Measurements from ENCODE around the gene EML4. TPM values are rescaled to one million over a fixed set of nuclear protein-coding genes. Genes with fewer than 3 reads are reported as not detected.
"Not testable (repeated sequence)": the region's sequence is repeated elsewhere in the genome, so short reads cannot be mapped to it uniquely, and the experiment has no call there.

EML4 gene
- total and polyA plus RNA-seq, 4 donors = 22.6 to 85.8 (median 54.4) TPM

GRCh38 chr2:42372474-42373200, 203.5 kb downstream of the EML4 start:
- DNase-seq = no peak
- TF ChIP-seq CTCF (IDR thresholded peaks at IDR 0.05; ENCODE audit: control extremely low read depth, extremely low read depth) = no peak

GRCh38 chr2:42376758-42377157, 207.6 kb downstream of the EML4 start:
- H3K4me3 ChIP-seq = no peak overlapping the region
- no peak for TF ChIP-seq CTCF (IDR thresholded peaks at IDR 0.05; ENCODE audit: control extremely low read depth, extremely low read depth)
- no peak overlapping the region for H3K27ac ChIP-seq (ENCODE audit: low read depth in 1 of 2, low read length in 1 of 2)
- H3K36me3 ChIP-seq (ENCODE audit: control insufficient read depth in 4 of 4, insufficient read depth in 4 of 4, low read length in 4 of 4) = no peaks in the 10 kb centered on the region
- H3K9me3 ChIP-seq (ENCODE audit: control insufficient read depth in 4 of 4, insufficient read depth in 3 of 4, low read length in 3 of 4) = no peaks in the 10 kb centered on the region
- DNase-seq (no peak), ATAC-seq (ENCODE audit: insufficient read depth, low FRiP score) (no peak)
- H3K4me1 ChIP-seq (ENCODE audit: control insufficient read depth in 5 of 5, insufficient read depth in 5 of 5, low read length in 5 of 5) = no peaks in the 10 kb centered on the region
- WGBS, 2 donors = 81 to 87% methylated on average over 7 of the region's 7 CpGs
- H3K27me3 ChIP-seq (ENCODE audit: control insufficient read depth in 3 of 3, insufficient read depth in 3 of 3, low read length in 2 of 3) = no peaks in the 10 kb centered on the region
- no peak overlapping the region for H3K9ac ChIP-seq (ENCODE audit: insufficient read depth in 1 of 2, low read length in 2 of 2)

More at GRCh38 chr2:42372474-42373200, 203.5 kb downstream of the EML4 start:
- no peaks in the 10 kb centered on the region for H3K27me3 ChIP-seq (ENCODE audit: control insufficient read depth in 3 of 3, insufficient read depth in 3 of 3, low read length in 2 of 3)
- no peaks in the 10 kb centered on the region for H3K36me3 ChIP-seq (ENCODE audit: control insufficient read depth in 4 of 4, insufficient read depth in 4 of 4, low read length in 4 of 4)
- 74 to 76% methylated on average over 3 of the region's 3 CpGs for WGBS, 2 donors
- no peak for ATAC-seq (ENCODE audit: insufficient read depth, low FRiP score)
- no peak overlapping the region for H3K27ac ChIP-seq (ENCODE audit: low read depth in 1 of 2, low read length in 1 of 2)
- H3K4me1 ChIP-seq (ENCODE audit: control insufficient read depth in 5 of 5, insufficient read depth in 5 of 5, low read length in 5 of 5) = peaks cover 0 to 5% (median 0%) of the 10 kb centered on the region in 5 donors
- no peaks in the 10 kb centered on the region for H3K9me3 ChIP-seq (ENCODE audit: control insufficient read depth in 4 of 4, insufficient read depth in 3 of 4, low read length in 3 of 4)
- H3K9ac ChIP-seq (ENCODE audit: insufficient read depth in 1 of 2, low read length in 2 of 2) = no peak overlapping the region
- no peak overlapping the region for H3K4me3 ChIP-seq

GRCh38 chr2:42378415-42378814, 209.3 kb downstream of the EML4 start:
- Histone ChIP-seq H3K9me3 (ENCODE audit: control insufficient read depth in 4 of 4, insufficient read depth in 3 of 4, low read length in 3 of 4) (no peaks in the 10 kb centered on the region), H3K4me3 (no peak overlapping the region), H3K27me3 (ENCODE audit: control insufficient read depth in 3 of 3, insufficient read depth in 3 of 3, low read length in 2 of 3) (no peaks in the 10 kb centered on the region), H3K9ac (ENCODE audit: insufficient read depth in 1 of 2, low read length in 2 of 2) (no peak overlapping the region), H3K27ac (ENCODE audit: low read depth in 1 of 2, low read length in 1 of 2) (no peak overlapping the region), H3K36me3 (ENCODE audit: control insufficient read depth in 4 of 4, insufficient read depth in 4 of 4, low read length in 4 of 4) (no peaks in the 10 kb centered on the region), H3K4me1 (ENCODE audit: control insufficient read depth in 5 of 5, insufficient read depth in 5 of 5, low read length in 5 of 5) (peaks cover 0 to 2% (median 0%) of the 10 kb centered on the region in 5 donors)
- WGBS, 2 donors = 96 to 98% methylated on average over 9 of the region's 9 CpGs
- no peak for TF ChIP-seq CTCF (IDR thresholded peaks at IDR 0.05; ENCODE audit: control extremely low read depth, extremely low read depth)
- ATAC-seq (ENCODE audit: insufficient read depth, low FRiP score) (no peak), DNase-seq (no peak)

GRCh38 chr2:42380026-42380425, 210.9 kb downstream of the EML4 start:
- not testable (repeated sequence) for DNase-seq; H3K9me3 ChIP-seq (ENCODE audit: control insufficient read depth in 4 of 4, insufficient read depth in 3 of 4, low read length in 3 of 4); ATAC-seq (ENCODE audit: insufficient read depth, low FRiP score); H3K27me3 ChIP-seq (ENCODE audit: control insufficient read depth in 3 of 3, insufficient read depth in 3 of 3, low read length in 2 of 3); H3K4me3 ChIP-seq; H3K36me3 ChIP-seq (ENCODE audit: control insufficient read depth in 4 of 4, insufficient read depth in 4 of 4, low read length in 4 of 4); H3K4me1 ChIP-seq (ENCODE audit: control insufficient read depth in 5 of 5, insufficient read depth in 5 of 5, low read length in 5 of 5); H3K9ac ChIP-seq (ENCODE audit: insufficient read depth in 1 of 2, low read length in 2 of 2); H3K27ac ChIP-seq (ENCODE audit: low read depth in 1 of 2, low read length in 1 of 2)
- 96 to 99% methylated on average over 7 of the region's 7 CpGs for WGBS, 2 donors
